ENCODE results near the gene MAP7.
A peak's percentile ranks its signal among the peaks of the same experiment; 100 is the strongest.

The MAP7 gene

DNA sequence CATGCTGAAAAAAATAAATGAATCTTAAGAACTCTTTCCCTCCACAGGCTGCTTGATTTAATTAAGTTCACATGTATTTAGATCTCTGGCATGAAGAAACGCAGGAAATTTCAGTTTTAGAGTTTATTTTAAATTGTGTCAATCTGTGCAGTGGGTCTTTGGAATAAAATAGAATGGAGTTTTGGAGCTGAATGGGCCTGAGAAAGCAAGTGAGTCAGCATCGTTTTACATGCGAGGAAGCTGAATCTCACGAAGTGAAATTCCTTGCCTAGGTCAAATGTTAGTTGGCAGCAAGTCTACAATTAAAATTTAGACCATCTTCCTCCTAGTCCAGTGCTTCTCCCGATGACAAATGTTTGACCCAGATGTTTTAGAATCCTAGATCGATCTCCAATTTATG is 22.4 kb downstream of the MAP7 start:
- DNase-seq, result no peak

GRCh38 chr6:136526937-136527336 is 23.3 kb downstream of the MAP7 start:
- peak in 1 of 2 donors; percentile 47 for DNase-seq

GRCh38 chr6:136526196-136526930 is 23.9 kb downstream of the MAP7 start:
- DNase-seq, result peak; percentile 76 to 91

DNA sequence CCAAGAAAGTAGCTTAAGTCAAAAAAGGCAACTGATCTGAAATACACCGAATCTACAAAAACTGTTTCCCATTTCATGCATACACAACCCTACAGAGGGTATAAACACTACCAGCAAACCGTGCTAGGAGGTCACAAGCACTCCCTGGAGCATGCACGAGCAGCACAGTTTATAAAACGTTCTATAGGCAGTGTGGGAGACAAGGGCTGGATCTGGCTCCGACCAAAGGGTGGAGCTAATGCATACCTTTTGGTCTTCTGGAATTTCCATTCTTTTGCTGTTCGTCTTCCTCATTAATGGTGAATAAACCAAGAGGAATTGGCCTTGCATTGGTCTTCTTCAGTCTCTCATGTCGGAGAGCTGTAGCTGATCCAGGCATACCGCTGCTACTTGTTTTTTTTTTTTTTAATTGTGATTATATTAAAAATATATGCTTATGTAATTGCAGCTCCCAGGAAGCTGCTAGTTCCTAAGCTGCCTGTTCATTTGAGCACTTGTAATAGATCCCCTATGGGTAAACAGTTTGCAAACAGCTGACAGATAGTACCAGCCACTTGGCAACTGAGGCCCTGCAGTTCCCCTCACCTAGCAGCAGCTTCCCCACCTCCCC is 24.5 kb downstream of the MAP7 start:
- peak; percentile 50 to 87 for DNase-seq

DNA sequence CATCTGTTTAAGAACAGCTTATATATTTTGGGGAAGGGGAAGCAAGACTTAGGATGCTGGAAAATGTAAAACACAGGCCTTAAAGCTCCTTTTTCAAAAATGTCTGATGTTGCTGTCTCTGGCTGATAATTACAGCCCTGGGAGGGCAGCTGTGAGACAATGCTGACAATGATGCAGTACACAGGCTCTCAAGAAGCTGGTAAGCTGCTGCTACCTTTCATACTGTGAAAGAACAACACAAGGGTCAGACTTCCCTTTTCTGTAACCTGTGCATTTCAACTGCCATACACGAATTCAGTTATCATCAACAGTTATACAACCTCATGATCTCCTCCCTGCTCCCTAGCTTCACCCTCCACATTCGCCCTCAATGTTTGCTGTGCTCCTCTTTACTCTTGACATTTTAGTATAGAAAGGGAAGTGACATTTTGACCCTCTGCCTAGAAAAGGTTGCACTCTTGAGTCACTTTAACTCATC is 25.2 kb downstream of the MAP7 start:
- DNase-seq, result peak; percentile 19 to 74

DNA sequence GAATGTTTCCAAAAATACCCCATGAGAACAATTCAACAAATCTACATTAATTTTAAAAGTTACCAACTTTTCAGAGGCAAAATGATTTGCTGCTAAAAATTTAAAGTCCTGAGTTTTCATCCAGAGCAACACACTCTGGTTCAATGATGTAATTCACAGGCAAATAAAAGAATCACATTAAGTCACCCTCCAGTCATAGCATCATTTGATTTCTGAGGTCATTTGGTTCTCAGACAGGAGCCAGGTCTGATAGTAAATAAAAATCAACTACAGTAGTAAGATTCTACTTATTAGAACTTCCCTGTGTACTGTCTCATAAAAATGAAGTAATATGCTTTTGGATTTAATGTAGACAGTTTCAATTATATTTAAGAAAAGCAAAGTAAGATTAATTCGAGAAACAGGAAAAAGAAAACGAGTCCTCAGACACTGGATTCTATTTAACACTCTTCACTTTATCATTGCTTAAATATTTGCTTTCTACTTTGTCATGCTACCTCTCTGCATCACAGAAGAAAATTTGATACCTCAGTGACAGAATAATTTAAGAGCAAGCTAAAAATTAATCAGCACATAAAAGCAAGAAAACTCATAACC is 25.8 kb downstream of the MAP7 start:
- peak in 1 of 2 donors; percentile 49 for DNase-seq

GRCh38 chr6:136523196-136523595 is 27.0 kb downstream of the MAP7 start:
- peak; percentile 12 to 63 for DNase-seq

DNA sequence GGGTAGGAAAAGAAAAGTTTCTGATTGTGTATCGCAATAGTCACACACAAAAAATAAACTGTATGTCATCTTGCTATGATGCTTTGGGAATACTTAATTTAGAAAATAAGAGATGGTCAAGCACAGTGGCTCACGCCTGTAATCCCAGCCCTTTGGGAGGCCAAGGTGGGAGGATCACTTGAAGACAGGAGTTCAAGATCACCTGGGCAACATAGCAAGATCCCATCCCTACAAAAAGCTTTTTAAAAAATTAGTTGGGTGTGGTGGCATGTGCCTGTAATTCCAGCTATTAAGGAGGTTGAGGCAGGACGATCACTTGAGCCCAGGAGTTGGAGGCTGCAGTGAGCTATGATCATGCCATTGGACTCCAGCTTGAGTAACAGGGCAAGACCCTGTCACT is 27.6 kb downstream of the MAP7 start:
- DNase-seq, result no peak

- DNase-seq, result no peak
These were observed 28.3 kb downstream of the MAP7 start for GRCh38 chr6:136521911-136522310.

DNA sequence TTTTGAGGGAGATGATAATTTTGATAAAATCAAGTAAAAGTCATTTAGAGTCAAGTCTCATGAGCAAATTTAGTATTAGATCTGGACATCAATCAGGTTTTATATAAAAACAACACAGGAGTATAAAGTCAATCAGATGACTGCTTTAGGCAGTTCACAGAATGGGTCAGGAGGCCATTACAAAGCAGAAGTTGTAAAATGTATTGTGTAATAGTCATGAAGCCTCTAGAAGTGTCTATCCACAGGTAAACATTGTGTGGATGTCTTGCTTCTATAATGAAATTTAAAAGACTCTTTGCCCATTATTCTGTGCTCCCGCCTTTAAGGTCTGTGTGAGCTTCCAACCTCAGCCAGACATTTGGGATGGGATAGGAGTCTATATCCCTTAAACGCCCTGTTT is 28.8 kb downstream of the MAP7 start:
- no peak for DNase-seq

DNA sequence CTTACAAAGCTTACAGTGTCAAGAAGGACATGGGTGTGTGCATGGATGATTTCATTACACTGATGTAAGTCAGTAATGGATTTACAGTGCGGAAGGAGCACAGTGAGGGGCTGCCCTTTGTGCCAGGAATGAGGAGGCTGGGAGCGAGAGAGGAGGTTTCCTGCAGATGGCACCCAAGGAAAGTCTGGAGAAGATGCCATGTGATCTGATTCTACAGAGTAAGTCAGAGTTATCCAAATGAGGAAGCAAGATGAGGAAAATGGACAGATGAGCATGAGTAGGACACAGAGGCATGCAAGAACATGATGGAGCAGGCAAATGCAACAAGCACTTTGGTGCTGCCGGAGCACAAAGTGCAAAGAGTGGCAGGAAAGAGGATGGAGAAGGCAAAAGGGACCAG is 29.7 kb downstream of the MAP7 start:
- DNase-seq, result no peak

- no peak for DNase-seq
These were observed 32.6 kb downstream of the MAP7 start for GRCh38 chr6:136517582-136517981.

- no peak for DNase-seq
These were observed 33.2 kb downstream of the MAP7 start for GRCh38 chr6:136517002-136517401.

DNA sequence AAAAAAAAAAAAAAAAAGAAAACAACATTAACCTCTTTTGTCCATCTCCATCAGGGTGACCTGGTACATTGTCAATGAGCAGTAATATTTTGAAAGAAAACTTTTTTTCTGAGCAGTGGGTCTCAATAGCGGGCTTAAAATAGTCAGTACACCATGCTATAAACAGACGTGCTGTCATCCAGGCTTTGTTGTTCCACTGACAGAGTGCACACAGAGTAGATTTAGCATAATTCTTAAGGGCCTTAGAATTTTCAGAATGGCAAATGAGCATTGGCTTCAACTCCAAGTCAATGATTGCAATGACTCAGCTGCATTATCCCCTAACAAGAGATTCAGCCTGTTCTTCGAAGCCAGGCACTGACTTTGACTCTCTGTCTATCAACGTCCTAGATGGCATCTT is 35.6 kb downstream of the MAP7 start:
- DNase-seq, result no peak

GRCh38 chr6:136511926-136512325 is 38.3 kb downstream of the MAP7 start:
- DNase-seq, result no peak

DNA sequence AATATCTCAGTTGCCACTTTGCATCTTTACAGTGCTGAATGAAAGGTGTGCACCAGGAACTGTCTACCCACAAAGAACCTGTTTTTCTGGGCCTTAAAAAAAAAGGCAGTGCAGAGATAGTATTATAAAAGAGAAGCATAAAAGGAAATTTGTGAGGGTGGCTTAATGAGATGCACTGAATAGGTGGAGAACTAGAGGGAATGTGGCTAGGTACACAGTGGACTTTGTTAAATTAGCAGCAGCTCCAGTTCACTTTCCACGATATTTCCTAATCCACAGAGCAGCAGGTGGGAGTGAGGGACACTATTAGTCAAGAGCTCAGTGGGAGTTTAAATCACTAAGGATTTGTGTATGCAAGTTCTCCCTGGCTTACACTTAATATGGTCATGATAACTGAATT is 38.8 kb downstream of the MAP7 start:
- no peak for DNase-seq

- no peak for DNase-seq
These were observed 39.4 kb downstream of the MAP7 start for GRCh38 chr6:136510782-136511181.

DNA sequence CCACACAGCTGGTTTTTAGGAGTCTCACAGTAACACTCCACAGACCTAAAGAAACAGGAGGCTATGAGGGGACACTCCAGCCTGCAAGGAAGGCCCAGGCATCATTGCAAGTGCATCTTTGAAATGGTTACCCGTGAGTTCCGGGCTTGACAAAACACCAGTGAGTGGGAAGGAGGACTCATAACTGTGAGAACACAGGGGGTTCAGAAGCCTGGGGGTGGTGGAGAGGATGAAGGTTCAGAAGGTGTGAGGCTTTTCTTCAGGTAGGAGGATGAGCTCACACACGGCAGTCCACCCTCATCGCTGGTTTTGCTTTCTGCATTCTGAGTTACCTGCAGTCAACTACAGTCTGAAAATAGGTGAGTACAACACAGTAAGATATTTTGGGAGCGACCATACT is 39.9 kb downstream of the MAP7 start:
- no peak for DNase-seq

DNA sequence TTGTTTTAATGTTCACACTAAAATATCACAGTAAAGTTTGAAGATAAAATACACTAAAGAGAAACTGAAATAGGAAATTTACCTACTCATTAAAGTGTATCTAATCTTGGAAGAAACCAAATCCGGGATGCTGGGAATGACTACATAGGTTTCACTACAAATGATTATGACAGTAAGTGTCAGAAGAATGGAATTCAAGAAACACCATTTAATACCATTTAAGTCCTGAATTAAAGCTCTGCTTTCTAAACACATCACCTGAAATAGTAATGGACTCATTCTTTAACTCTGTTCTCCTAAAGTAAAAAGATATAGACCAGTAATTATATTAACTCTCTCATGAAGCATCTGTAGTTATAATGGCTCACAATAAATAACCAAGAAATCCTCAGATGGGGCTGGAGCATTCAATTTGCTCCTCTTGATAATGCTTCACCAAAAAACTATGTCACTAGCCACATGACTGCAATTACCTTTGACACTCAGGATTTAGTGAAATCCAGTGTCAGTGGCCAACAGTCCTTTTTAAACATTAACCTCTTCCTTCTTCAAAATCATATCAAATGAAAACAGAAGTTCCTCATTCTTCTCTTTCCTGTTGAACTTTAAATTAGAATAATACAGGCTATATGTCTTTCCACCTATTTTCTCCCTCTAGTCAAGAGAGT is 41.4 kb downstream of the MAP7 start:
- no peak for DNase-seq

GRCh38 chr6:136506124-136506799 is 44.0 kb downstream of the MAP7 start:
- no peak for DNase-seq

DNA sequence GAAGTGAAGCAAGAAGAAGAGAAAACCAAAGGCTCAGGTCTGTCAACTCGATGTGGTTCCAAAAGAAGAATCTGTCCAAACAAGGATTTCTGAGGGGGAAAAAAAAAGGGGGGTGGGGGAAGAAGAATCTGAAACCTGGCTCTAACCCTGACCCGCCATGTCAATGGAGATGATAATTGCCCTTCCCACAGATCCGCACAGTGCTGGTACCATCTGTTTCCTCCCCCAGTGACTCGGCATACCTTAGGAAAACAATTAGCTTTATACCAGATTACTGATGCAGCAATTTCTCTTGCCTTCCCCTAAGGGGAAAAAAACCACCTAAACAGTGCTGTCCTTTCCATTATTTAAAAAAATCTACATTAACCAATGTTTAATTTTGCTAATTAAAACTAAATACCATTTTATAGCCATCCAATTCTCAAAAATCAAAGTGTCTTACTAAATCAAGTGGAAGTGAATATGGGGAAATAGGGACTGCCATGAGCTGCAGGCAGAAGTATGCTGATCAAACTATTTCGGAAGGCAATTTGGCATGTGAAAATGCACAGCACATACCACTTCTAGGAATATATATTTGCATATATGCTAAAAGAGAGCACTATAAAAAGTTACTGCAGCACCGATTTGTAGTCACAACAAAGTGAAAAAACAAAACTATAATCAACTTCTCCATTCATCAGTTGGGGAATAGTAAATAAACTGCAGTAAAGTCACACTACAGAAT is 46.8 kb downstream of the MAP7 start:
- no peak for DNase-seq

GRCh38 chr6:136502786-136503185 is 47.4 kb downstream of the MAP7 start:
- DNase-seq, result no peak
